GM08714 (cell line): ENCODE measurements around the gene WFDC12.
"Not testable (repeated sequence)": the region's sequence is repeated elsewhere in the genome, so short reads cannot be mapped to it uniquely, and the experiment has no call there.

Experiments used
- H3K4me3 ChIP-seq: fragments of 200-500 bp; sonication (Bioruptor generic); 2 replicates; pipeline ENCODE4 v1.5.1; 2014; ENCODE audit warnings: mild to moderate bottlenecking, low read length, inconsistent platforms
- ZNF274 ChIP-seq: IDR thresholded peaks from 2 replicates; pipeline ENCODE4 v1.6.1; 2012; ENCODE audit warnings: mild to moderate bottlenecking, low read depth, low read length

WFDC12 gene

GRCh38 chr20:45124365-45124764 lies at the start of gene WFDC12:
Gene WFDC12 (minus strand): TSS chr20:45124465. CDS start chr20:45124447, 18 bp downstream.
- H3K4me3 ChIP-seq: no peak within 1 kb of the TSS
- TF ChIP-seq ZNF274: no peak

GRCh38 chr20:45173522-45173921 lies 49.3 kb upstream of the WFDC12 start:
- no peak for TF ChIP-seq ZNF274
- H3K4me3 ChIP-seq: no peak overlapping the region

- no peak overlapping the region for H3K4me3 ChIP-seq
- no peak for TF ChIP-seq ZNF274
Measured at GRCh38 chr20:45164906-45165305, 40.6 kb upstream of the WFDC12 start.

- TF ChIP-seq ZNF274: no peak
- no peak overlapping the region for H3K4me3 ChIP-seq
Measured at GRCh38 chr20:45163083-45163803, 39.0 kb upstream of the WFDC12 start.

GRCh38 chr20:45157962-45158361 lies 33.7 kb upstream of the WFDC12 start:
- TF ChIP-seq ZNF274: no peak
- H3K4me3 ChIP-seq: no peak overlapping the region

GRCh38 chr20:45156713-45157112 lies 32.4 kb upstream of the WFDC12 start:
- H3K4me3 ChIP-seq: no peak overlapping the region
- TF ChIP-seq ZNF274: no peak

GRCh38 chr20:45154794-45155193 lies 30.5 kb upstream of the WFDC12 start:
- H3K4me3 ChIP-seq: not testable (repeated sequence)

GRCh38 chr20:45154183-45154582 lies 29.9 kb upstream of the WFDC12 start:
- no peak overlapping the region for H3K4me3 ChIP-seq
- TF ChIP-seq ZNF274: no peak

- no peak for TF ChIP-seq ZNF274
- H3K4me3 ChIP-seq: no peak overlapping the region
Measured at GRCh38 chr20:45153752-45154151, 29.5 kb upstream of the WFDC12 start.

GRCh38 chr20:45153147-45153546 lies 28.9 kb upstream of the WFDC12 start:
- H3K4me3 ChIP-seq: no peak overlapping the region
- no peak for TF ChIP-seq ZNF274

- no peak overlapping the region for H3K4me3 ChIP-seq
- no peak for TF ChIP-seq ZNF274
Measured at GRCh38 chr20:45152405-45152804, 28.1 kb upstream of the WFDC12 start.

GRCh38 chr20:45149062-45149461 lies 24.8 kb upstream of the WFDC12 start:
- TF ChIP-seq ZNF274: no peak
- no peak overlapping the region for H3K4me3 ChIP-seq

- TF ChIP-seq ZNF274: no peak
- H3K4me3 ChIP-seq: no peak overlapping the region
Measured at GRCh38 chr20:45140836-45141235, 16.6 kb upstream of the WFDC12 start.

GRCh38 chr20:45139733-45140375 lies 15.6 kb upstream of the WFDC12 start:
- H3K4me3 ChIP-seq: not testable (repeated sequence)

GRCh38 chr20:45138561-45139300 lies 14.5 kb upstream of the WFDC12 start:
- no peak overlapping the region for H3K4me3 ChIP-seq
- TF ChIP-seq ZNF274: no peak
